Motor neuron (in vitro differentiated cells): ENCODE measurements around the gene ADCY7. TPM values are rescaled to one million over a fixed set of nuclear protein-coding genes. Genes with fewer than 3 reads are reported as not detected.
"Not testable (repeated sequence)": the region's sequence is repeated elsewhere in the genome, so short reads cannot be mapped to it uniquely, and the experiment has no call there.

Source experiments
- ATAC-seq, 8 experiments: fragments of 200-7000 bp; cut with Tn5 transposase; replicated peaks in 6 of 8; 2 replicates each; pipeline ENCODE4 v1.8.0; 2021; ENCODE audit warnings: mild to moderate bottlenecking in 8 of 8, moderate library complexity in 8 of 8
- H3K27ac ChIP-seq, 2 donors: fragments of 250-450 bp; sonication (Bioruptor Pico); 2 replicates each; pipeline ENCODE4 v1.9.0; 2021; ENCODE audit warnings: antibody characterized with exemption in 2 of 2, mild to moderate bottlenecking in 2 of 2, moderate library complexity in 1 of 2
- H3K4me1 ChIP-seq, 2 donors: fragments of 250-450 bp; sonication (Bioruptor Pico); replicated peaks in 1 of 2; 2 replicates each; pipeline ENCODE4 v1.6.1; 2021; ENCODE audit warnings: antibody characterized with exemption in 2 of 2, mild to moderate bottlenecking in 2 of 2, moderate library complexity in 1 of 2
- H3K4me3 ChIP-seq, 5 donors: fragments of 250-450 bp; sonication (Bioruptor Pico); 2 replicates each; pipeline ENCODE4 v1.9.0; 2021; ENCODE audit warnings: antibody characterized with exemption in 5 of 5, mild to moderate bottlenecking in 5 of 5, moderate library complexity in 4 of 5
- WGBS, 10 experiments: fragments of 450-650 bp; shearing (Covaris generic); methylation state at CpG; one replicate each; pipeline ENCODE4 v1.0.0; 2022; 5-methylcytosine and 5-hydroxymethylcytosine counted together
- in situ Hi-C, 9 experiments: fragments of 400-800 bp; cut with MboI; loops; one replicate each; pipeline ENCODE4 v1.15.0; 2021; ENCODE audit warnings: low sequenced_read_pairs in 9 of 9, low pct_unique_long_range_greater_than_20kb in 2 of 9; ENCODE audit not compliant: unreplicated experiment in 9 of 9
- total RNA-seq, 8 experiments: library from RNA; unstranded; fragments of 300-600 nt; gene quantifications; 2 replicates each; pipeline versions ENCODE4 v1.2.3 to v1.2.4, GENCODE V29; 2022

Gene ADCY7
- total RNA-seq, 8 experiments from 2014 or later, result 4.1 to 17.9 (median 7.5) TPM

- H3K4me3 ChIP-seq, H3K4me1 ChIP-seq, in situ Hi-C loops, H3K27ac ChIP-seq, ATAC-seq: not testable (repeated sequence)
- no CpG with 5 or more reads among the region's 2 CpGs for WGBS, 10 experiments
Observed at GRCh38 chr16:50345210-50345609, 78.9 kb downstream of the ADCY7 start.

GRCh38 chr16:50351116-50351515, 84.8 kb downstream of the ADCY7 start:
- peak in 1 of 8 experiments; percentile 32 for ATAC-seq
- in situ Hi-C loops, result loop anchor here in 2 of 9 experiments (25.0 kb wide), 2 partner anchors 311 to 461 kb away; no protein-coding TSS in a partner anchor

DNA sequence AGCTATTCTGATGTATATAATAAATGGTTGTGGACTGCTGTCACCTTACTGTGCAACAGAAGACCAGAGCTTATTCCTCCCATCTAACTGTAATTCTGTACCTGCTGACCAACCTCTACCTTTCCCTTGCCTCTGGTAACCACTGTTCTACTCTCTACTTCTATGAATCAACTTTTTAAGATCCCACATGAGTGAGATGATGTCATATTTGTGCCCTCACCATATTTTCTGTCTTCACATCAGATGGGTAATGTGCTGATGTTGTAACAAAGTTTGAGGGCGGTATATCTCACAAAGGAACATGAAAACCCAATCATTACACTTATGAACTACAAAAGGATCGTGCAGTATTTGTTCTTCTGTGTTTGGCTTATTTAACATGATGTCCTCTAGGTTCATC, 85.6 kb downstream of the ADCY7 start:
- H3K4me3 ChIP-seq, result no peak overlapping the region
- no peak for ATAC-seq
- in situ Hi-C loops, result loop anchor here in 2 of 9 experiments (25.0 kb wide), 2 partner anchors 310 to 460 kb away; no protein-coding TSS in a partner anchor
- WGBS, 10 experiments, result 71 to 100% (median 100%) methylated on average over 1 to 2 of the region's 2 CpGs; no CpG with 5 or more reads in 3 of the 10 experiments
- no peaks in the 10 kb centered on the region for H3K4me1 ChIP-seq
- H3K27ac ChIP-seq, result no peak overlapping the region

More at GRCh38 chr16:50351116-50351515, 84.8 kb downstream of the ADCY7 start:
- Histone ChIP-seq H3K4me1 (no peaks in the 10 kb centered on the region), H3K4me3 (no peak overlapping the region), H3K27ac (no peak overlapping the region)
- 48 to 100% (median 86%) methylated on average over 1 to 5 of the region's 5 CpGs; no CpG with 5 or more reads in 2 of the 10 experiments for WGBS, 10 experiments

DNA sequence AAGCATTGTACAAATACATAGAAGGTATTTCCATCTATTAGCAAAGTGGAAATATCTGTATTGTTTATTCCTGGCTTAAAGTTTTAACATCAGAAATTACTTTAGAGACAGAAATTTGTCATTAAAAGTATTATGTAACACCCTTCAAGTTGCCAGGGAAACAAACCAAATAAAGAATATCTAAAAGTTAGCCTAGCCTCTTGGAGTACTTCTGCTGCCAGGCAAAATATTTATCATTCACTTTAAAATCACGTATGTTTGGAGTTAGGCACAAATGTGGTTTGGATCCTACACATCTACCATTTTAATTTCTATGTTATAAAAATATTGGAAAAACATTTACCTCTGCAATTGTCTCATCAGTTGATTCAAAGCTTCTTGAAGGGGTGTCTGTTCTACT, 87.7 kb downstream of the ADCY7 start:
- H3K4me3 ChIP-seq, result no peak overlapping the region
- 33 to 100% (median 93%) methylated on average over 1 of the region's 1 CpG; no CpG with 5 or more reads in 2 of the 10 experiments for WGBS, 10 experiments
- no peak overlapping the region for H3K27ac ChIP-seq
- ATAC-seq, result no peak
- H3K4me1 ChIP-seq, result no peaks in the 10 kb centered on the region
- in situ Hi-C loops, result loop anchor here in 2 of 9 experiments (25.0 kb wide), 2 partner anchors 308 to 458 kb away; no protein-coding TSS in a partner anchor

DNA sequence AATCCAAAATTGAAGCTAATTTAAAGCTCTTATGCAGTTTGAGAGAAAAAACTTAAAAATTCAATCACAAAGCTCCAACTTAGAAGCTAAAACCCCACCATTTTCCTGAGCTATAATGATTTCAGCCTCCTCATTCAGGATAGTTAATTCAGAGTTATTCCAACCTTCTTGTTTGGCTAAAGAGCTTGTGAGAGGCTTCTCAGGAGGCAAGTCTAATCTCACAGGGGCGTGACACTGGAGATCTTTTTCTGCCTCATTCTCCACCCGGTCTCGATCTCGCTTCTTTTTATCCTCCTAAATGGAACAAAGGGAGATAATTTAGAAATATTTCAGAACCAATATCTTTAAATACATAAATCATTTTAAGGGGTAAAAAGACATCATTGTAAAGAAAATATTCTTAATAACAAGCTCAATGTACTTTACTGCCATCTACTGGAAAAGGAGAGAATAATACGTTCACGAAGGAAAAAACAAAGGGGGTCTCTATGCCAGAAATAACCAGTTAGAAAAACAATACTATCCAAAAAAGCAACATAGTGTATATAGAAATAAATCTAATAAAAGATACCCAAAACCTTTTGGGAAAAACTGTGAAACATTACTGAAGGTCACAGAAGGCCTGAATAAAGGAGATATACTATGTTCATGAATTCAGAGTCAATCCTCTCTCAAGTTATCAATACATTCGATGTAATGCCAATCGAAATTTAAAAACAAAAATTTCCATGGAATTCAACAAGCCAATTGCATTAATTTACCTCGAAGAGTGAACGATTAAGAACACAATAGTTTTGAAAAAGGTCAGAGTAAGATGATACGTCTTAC, 88.5 kb downstream of the ADCY7 start:
- Histone ChIP-seq H3K27ac (no peak overlapping the region), H3K4me1 (no peaks in the 10 kb centered on the region), H3K4me3 (no peak overlapping the region)
- in situ Hi-C loops, result loop anchor here in 2 of 9 experiments (25.0 kb wide), 2 partner anchors 307 to 457 kb away; no protein-coding TSS in a partner anchor
- 38 to 85% (median 71%) methylated on average over 6 to 11 of the region's 11 CpGs for WGBS, 10 experiments
- ATAC-seq, result no peak

DNA sequence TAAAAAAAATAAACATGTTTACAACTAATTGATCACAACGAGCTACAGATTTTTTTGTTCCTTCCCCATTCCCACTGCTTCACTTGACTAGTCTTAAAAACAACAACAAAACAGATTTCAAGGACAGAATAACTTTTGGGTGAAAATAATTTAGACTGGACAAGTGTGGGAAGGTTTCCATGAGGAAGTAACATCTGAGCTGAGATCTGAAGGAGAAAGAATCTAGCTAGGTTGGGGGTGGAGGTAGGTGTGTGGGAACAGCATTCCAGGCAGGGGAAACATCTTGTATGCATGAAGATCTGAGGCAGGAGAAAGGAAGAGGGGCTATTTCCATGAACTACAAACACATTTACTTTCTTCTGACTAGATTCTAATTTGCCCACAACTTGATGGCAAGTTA, 93.3 kb downstream of the ADCY7 start:
- in situ Hi-C loops, result loop anchor here in 2 of 9 experiments (25.0 kb wide), 2 partner anchors 303 to 453 kb away; no protein-coding TSS in a partner anchor
- H3K4me1 ChIP-seq, result no peaks in the 10 kb centered on the region
- H3K27ac ChIP-seq, result no peak overlapping the region
- H3K4me3 ChIP-seq, result no peak overlapping the region
- WGBS, 10 experiments, result 0 to 100% (median 82%) methylated on average over 1 of the region's 1 CpG; no CpG with 5 or more reads in 3 of the 10 experiments
- ATAC-seq, result no peak

- Histone ChIP-seq H3K4me3 (no peak overlapping the region), H3K4me1 (no peaks in the 10 kb centered on the region), H3K27ac (no peak overlapping the region)
- WGBS, 10 experiments, result 24 to 100% (median 78%) methylated on average over 1 to 5 of the region's 6 CpGs; no CpG with 5 or more reads in 1 of the 10 experiments
- peak in 1 of 8 experiments; percentile 21 for ATAC-seq
- in situ Hi-C loops, result loop anchor here in 2 of 9 experiments (25.0 kb wide), 2 partner anchors 302 to 452 kb away; no protein-coding TSS in a partner anchor
Observed at GRCh38 chr16:50360033-50360778, 93.9 kb downstream of the ADCY7 start.

- in situ Hi-C loops, result loop anchor here in 2 of 9 experiments (25.0 kb wide), 2 partner anchors 302 to 452 kb away; no protein-coding TSS in a partner anchor
- Histone ChIP-seq H3K4me3 (no peak overlapping the region), H3K27ac (no peak overlapping the region), H3K4me1 (no peaks in the 10 kb centered on the region)
- 51 to 100% (median 91%) methylated on average over 1 to 3 of the region's 3 CpGs; no CpG with 5 or more reads in 2 of the 10 experiments for WGBS, 10 experiments
- no peak for ATAC-seq
Observed at GRCh38 chr16:50360779-50361178, 94.4 kb downstream of the ADCY7 start.

GRCh38 chr16:50363656-50364055, 97.3 kb downstream of the ADCY7 start:
- no peak overlapping the region for H3K27ac ChIP-seq
- H3K4me1 ChIP-seq, result peaks cover 8 to 13% of the 10 kb centered on the region in 2 donors
- ATAC-seq, result no peak
- in situ Hi-C loops, result loop anchor here in 2 of 9 experiments (25.0 kb wide), 2 partner anchors 299 to 449 kb away; no protein-coding TSS in a partner anchor
- H3K4me3 ChIP-seq, result no peak overlapping the region
- WGBS, 10 experiments, result 69 to 100% (median 92%) methylated on average over 1 to 10 of the region's 10 CpGs; no CpG with 5 or more reads in 4 of the 10 experiments

DNA sequence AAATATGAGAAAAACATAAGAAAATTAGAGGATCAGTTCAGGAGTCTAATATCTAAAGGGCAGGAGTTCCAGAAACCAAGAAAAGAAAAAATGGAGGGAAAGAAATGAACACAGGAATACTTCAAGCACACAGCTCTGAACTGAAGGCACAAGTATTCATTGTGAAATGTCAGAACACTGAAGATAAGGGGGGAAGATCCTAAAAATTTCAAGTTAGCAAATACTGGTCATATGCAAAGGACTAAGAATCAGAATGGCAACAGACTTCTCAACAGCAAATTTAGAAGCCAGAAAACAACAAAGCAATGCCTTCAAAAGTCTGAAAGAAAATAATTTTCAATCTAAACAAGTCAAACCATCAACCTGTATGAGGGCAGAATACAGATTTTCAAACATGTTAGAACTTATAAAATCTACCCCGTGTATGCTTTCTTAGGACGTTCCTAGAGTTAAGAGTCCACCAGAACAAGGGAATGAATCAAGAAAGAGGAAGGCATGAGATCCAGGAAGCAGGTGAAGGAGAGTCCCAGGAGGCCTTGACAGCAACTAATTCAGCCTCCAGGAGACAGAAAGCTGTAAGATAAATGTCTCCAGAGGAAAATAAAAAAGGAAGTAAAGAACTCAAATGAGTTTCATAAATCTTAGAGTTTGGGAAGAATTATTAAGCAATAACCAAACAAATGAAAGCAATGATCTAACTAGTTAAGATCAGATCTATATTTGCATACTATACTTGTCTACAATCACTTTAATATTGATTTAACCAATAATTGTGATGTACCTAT, 99.6 kb downstream of the ADCY7 start:
- Histone ChIP-seq H3K4me3 (no peak overlapping the region), H3K27ac (no peak overlapping the region), H3K4me1 (peaks cover 8 to 13% of the 10 kb centered on the region in 2 donors)
- 27 to 89% (median 58%) methylated on average over 1 to 2 of the region's 2 CpGs for WGBS, 10 experiments
- no peak for ATAC-seq
- in situ Hi-C loops, result loop anchor here in 2 of 9 experiments (25.0 kb wide), 2 partner anchors 296 to 446 kb away; no protein-coding TSS in a partner anchor
